Chondrocyte (in vitro differentiated cells): Measurements from ENCODE around the gene DDR2. TPM values are rescaled to one million over a fixed set of nuclear protein-coding genes. Genes with fewer than 3 reads are reported as not detected.

Source experiments
- DNase-seq: peaks from one replicate; pipeline ENCODE4 v3.0.0; 2021; ENCODE audit warnings: mixed read lengths, low spot score
- H3K27ac Mint-ChIP-seq: one replicate; pipeline ENCODE4 v1.8.0; 2021; ENCODE audit warnings: mild to moderate bottlenecking, moderate library complexity, mixed read lengths; ENCODE audit not compliant: unreplicated experiment
- H3K27me3 Mint-ChIP-seq: 2 replicates; pipeline ENCODE4 v1.8.0; 2021; ENCODE audit warnings: low read depth, mixed read lengths
- H3K36me3 Mint-ChIP-seq: 2 replicates; pipeline ENCODE4 v1.8.0; 2021; ENCODE audit warnings: low read depth, mixed read lengths
- H3K4me1 Mint-ChIP-seq: 2 replicates; pipeline ENCODE4 v1.8.0; 2021; ENCODE audit warnings: low read depth, mild to moderate bottlenecking, mixed read lengths
- H3K4me3 Mint-ChIP-seq: one replicate; pipeline ENCODE4 v1.8.0; 2021; ENCODE audit warnings: mild to moderate bottlenecking, moderate library complexity, mixed read lengths; ENCODE audit not compliant: unreplicated experiment
- H3K9me3 Mint-ChIP-seq: 2 replicates; pipeline ENCODE4 v1.8.0; 2021; ENCODE audit warnings: low read depth, mixed read lengths
- total RNA-seq: library from RNA; stranded (reverse); gene quantifications from 3 replicates; pipeline ENCODE4 v1.2.1, GENCODE V29; 2021
- TF ChIP-seq, protein P1 (sequence below): fragments of 200-600 bp; sonication (generic); IDR thresholded peaks from 2 replicates; pipeline ENCODE4 v1.5.0; 2021; ENCODE audit warnings: antibody characterized with exemption, mild to moderate bottlenecking, moderate library complexity

The DDR2 gene
- total RNA-seq, 1 donor from 2014 or later, result 182 TPM

DNA sequence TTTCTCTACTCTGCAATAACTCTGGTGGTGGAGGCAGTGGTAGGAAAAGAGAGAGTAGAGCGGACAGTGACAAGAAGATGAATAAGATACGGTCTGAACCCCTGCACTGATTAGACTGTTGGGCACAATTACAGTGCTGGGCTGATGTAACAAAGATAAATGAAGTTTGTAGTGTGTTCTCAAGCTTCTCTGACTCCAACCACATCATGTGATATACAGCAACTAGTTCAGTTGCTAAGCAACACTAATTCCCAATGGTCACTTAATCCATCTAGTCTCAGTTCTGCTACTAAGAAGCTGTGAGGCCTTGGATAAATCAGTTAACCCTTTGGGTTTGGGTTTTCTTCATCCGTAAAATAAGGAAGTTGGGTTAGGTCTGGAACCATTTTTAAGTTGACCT lies 17.3 kb downstream of the DDR2 start:
- TF ChIP-seq, protein P1, sequence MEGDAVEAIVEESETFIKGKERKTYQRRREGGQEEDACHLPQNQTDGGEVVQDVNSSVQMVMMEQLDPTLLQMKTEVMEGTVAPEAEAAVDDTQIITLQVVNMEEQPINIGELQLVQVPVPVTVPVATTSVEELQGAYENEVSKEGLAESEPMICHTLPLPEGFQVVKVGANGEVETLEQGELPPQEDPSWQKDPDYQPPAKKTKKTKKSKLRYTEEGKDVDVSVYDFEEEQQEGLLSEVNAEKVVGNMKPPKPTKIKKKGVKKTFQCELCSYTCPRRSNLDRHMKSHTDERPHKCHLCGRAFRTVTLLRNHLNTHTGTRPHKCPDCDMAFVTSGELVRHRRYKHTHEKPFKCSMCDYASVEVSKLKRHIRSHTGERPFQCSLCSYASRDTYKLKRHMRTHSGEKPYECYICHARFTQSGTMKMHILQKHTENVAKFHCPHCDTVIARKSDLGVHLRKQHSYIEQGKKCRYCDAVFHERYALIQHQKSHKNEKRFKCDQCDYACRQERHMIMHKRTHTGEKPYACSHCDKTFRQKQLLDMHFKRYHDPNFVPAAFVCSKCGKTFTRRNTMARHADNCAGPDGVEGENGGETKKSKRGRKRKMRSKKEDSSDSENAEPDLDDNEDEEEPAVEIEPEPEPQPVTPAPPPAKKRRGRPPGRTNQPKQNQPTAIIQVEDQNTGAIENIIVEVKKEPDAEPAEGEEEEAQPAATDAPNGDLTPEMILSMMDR, result no peak
- H3K4me3 Mint-ChIP-seq, result no peak overlapping the region

DNA sequence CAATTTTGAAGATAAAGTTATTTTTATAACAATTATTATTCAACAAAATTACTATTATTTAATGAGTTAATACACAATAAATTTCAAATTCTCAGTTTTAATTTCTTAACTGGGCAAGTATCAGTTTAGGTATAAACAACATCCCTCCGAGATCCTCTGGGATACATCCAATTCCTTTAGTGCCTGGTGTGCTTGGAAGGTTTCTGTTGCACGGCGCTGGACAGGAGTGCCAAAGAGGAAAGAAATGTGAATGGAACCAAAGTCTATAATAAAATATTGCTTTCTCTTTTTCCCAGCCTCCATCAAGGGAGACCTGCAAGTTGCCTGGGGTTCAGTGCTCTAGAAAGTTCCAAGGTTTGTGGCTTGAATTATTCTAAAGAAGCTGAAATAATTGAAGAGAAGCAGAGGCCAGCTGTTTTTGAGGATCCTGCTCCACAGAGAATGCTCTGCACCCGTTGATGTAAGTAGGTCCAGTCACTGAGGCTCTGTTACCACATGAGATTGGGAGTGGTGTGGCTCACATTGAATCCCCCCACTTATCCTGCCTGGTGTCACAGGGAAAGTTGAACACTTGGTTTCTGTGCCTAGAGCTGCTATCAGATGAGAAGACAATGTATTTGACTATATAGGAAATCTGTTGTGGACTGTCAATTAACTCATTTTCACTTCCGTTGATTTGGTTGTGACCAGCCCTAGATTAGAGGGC lies 22.8 kb downstream of the DDR2 start:
- Mint-ChIP-seq H3K36me3 (peaks cover 27% of the 10 kb centered on the region), H3K9me3 (no peaks in the 10 kb centered on the region), H3K4me1 (peaks cover 45% of the 10 kb centered on the region), H3K27ac (no peak overlapping the region), H3K4me3 (no peak overlapping the region), H3K27me3 (no peaks in the 10 kb centered on the region)
- no peak for DNase-seq
- TF ChIP-seq, protein P1, result no peak

More for the DNA sequence above, 17.3 kb downstream of the DDR2 start:
- Mint-ChIP-seq H3K27me3 (no peaks in the 10 kb centered on the region), H3K4me1 (peaks cover 58% of the 10 kb centered on the region), H3K9me3 (no peaks in the 10 kb centered on the region), H3K27ac (peak overlapping the region; percentile 71), H3K36me3 (peaks cover 3% of the 10 kb centered on the region)
- no peak for DNase-seq

DNA sequence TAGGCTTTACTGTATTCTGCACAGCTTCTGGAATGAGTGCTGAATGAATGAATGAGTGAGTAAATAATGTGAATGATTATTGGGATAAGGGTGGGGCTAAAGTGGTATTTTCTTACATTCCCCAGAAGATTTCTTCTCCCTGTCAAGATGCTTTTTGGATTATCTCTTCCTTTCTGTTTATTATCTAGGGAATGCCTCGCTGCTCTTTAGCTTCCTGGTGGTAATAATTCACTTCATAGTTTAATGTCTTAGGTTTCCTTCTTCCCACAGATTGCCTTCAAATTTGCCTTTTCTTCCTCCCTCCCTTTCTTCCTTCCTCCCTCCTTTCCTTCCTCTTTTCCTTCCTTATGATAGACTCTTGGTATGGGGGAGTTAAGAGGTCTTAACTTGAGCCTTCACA lies 24.0 kb downstream of the DDR2 start:
- TF ChIP-seq, protein P1, result no peak
- DNase-seq, result no peak
- Mint-ChIP-seq H3K36me3 (peaks cover 27% of the 10 kb centered on the region), H3K9me3 (no peaks in the 10 kb centered on the region), H3K4me1 (peaks cover 43% of the 10 kb centered on the region), H3K4me3 (no peak overlapping the region), H3K27ac (peak overlapping the region; percentile 54), H3K27me3 (no peaks in the 10 kb centered on the region)

DNA sequence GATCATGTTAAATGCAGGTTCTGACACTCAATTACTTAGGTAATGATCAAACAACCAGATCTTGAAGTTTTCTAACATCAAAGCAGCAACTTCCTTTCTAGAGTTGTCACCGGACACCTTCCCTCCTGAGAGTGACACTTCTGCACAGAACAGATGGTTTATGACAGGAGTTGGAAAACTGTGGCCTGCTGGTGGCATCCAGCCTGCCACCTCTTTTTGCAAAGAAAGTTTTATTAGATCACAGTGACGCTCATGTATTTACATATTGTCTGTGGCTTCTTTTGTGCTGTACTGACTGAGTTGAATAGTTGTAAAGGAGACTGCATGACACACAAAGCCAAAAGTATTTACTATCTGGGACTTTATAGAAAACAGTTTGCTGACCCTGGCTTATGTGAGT lies 28.3 kb downstream of the DDR2 start:
- DNase-seq, result no peak
- TF ChIP-seq, protein P1, result no peak
- Mint-ChIP-seq H3K4me1 (peaks cover 28% of the 10 kb centered on the region), H3K4me3 (no peak overlapping the region), H3K27me3 (no peaks in the 10 kb centered on the region), H3K27ac (no peak overlapping the region), H3K9me3 (no peaks in the 10 kb centered on the region), H3K36me3 (peaks cover 27% of the 10 kb centered on the region)

DNA sequence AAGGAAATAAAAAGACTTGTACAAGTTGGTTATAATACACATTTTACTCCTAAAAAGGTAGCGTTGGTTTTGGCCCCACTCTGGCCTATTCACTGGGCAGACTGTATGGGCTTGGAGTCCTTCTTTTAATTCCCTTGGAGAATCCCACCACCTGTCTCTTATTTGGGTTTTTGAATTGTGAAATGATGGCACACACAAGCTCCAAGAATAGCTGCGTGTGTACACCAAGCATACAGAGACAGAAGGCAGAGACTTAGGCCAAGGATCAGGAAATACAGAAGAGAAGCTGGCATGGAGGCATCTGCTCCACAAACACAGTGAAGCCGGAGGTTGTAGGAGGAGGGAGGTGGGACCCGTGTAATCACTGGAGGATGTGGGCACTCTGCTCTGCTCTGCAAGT lies 29.1 kb downstream of the DDR2 start:
- H3K27ac Mint-ChIP-seq, result no peak overlapping the region
- TF ChIP-seq, protein P1, result no peak
- H3K4me3 Mint-ChIP-seq, result no peak overlapping the region
- DNase-seq, result no peak
- no peaks in the 10 kb centered on the region for H3K9me3 Mint-ChIP-seq
- peaks cover 33% of the 10 kb centered on the region for H3K4me1 Mint-ChIP-seq
- no peaks in the 10 kb centered on the region for H3K27me3 Mint-ChIP-seq
- H3K36me3 Mint-ChIP-seq, result peaks cover 26% of the 10 kb centered on the region
